Inflammatory macrophage (primary cell): ENCODE results near the gene FARP1.

Experiments used
- DNase-seq, 2 donors: peaks; one replicate each; pipeline ENCODE4 v3.0.0-alpha.2; 2020 to 2022
- total RNA-seq, 18 experiments: gene quantifications; one replicate each; lab custom pipeline; 2026; ENCODE audit warnings: mixed read lengths in 6 of 18, inconsistent platforms in 2 of 18; lab: John Stamatoyannopoulos, UW

Gene FARP1, protein sequence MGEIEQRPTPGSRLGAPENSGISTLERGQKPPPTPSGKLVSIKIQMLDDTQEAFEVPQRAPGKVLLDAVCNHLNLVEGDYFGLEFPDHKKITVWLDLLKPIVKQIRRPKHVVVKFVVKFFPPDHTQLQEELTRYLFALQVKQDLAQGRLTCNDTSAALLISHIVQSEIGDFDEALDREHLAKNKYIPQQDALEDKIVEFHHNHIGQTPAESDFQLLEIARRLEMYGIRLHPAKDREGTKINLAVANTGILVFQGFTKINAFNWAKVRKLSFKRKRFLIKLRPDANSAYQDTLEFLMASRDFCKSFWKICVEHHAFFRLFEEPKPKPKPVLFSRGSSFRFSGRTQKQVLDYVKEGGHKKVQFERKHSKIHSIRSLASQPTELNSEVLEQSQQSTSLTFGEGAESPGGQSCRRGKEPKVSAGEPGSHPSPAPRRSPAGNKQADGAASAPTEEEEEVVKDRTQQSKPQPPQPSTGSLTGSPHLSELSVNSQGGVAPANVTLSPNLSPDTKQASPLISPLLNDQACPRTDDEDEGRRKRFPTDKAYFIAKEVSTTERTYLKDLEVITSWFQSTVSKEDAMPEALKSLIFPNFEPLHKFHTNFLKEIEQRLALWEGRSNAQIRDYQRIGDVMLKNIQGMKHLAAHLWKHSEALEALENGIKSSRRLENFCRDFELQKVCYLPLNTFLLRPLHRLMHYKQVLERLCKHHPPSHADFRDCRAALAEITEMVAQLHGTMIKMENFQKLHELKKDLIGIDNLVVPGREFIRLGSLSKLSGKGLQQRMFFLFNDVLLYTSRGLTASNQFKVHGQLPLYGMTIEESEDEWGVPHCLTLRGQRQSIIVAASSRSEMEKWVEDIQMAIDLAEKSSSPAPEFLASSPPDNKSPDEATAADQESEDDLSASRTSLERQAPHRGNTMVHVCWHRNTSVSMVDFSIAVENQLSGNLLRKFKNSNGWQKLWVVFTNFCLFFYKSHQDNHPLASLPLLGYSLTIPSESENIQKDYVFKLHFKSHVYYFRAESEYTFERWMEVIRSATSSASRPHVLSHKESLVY
- 4.1 to 44.4 (median 13.9) reads per million in 18 experiments for total RNA-seq

DNA sequence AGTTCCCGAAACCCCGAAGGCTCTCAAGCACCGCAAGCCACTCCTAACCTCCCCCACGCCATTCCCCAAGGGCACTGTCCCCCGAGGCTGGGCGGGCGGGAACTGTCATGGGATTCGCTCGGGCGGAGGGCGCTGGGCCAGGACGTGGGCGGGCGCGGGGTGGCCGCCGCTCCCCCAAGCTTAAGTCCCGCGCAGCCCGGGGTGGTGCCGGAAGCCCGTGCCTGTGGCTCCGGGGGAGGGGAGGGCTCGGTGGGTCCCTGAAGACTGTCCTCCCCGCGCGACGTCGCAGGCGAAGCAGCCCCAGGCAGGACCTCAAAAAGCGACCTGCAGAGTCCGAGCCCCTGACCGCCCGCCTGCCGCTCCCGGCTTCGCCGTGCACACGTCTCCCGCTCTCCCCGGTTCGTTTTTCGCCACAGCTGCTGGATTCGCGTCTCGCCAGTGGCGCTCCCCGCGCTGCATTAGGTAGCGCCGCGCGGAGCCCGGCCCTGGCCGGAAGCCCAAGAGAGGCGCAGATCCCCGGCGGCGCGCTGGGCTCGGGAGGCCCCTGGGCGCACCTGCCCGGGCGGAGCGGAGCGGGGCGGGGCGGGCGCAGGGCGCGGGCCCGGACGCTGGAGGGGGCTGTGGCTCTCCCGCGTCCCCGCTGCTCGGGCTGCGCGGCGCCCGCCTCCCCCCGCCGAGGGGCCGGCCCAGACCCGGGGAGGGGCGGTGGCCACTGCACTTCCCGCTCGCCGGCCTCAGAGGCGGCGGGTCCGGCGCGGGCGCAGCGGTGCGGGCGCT is at the start of gene FARP1:
TSS of gene FARP1 (plus strand) at position 715 of the 777 bp plus-strand sequence. CDS start 70,149 bp downstream, outside the sequence.
- DNase-seq = peak in 1 of 2 donors; percentile 12

- no peak for DNase-seq
Measured at GRCh38 chr13:98094678-98095266, 48.1 kb upstream of the FARP1 start.

DNA sequence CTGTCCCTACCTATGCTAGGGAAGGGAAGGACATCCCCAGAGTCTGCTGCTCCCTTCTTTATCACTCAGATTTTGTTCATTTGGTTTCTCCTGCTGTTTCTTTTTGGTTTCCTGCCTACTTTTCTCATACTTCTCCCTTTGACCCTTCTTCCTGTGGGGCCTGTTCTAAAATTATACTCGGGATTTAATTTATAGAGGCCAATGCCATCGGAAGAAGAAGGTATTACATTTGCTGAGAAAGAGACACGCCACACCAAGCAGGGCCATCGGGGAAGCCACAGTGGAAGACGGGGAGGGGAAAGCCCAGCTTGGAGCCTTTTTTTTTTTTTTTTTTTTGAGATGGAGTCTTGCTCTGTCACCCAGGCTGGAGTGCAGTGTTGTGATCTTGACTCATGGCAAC is 46.8 kb upstream of the FARP1 start:
- no peak for DNase-seq

DNA sequence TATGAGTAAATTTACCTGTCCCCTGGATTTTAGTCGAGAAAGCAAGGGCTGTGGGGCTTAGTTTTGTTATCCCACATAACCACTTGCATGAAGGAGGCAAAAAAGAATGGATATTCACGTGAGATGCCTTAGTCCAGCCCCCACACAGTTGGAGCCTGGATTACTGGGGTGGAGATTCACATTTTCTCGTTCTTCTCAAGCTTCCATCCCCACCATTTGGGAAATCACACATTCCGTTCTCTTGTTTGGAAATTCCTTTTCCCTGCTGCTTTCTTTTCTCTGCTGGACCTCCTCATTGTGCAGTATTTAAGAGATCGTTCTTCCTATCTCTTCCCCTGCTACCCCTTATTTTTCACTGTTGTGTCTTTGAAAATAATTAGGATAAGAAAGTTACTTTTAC is 45.1 kb upstream of the FARP1 start:
- no peak for DNase-seq

GRCh38 chr13:98098516-98098915 is 44.4 kb upstream of the FARP1 start:
- DNase-seq = no peak

GRCh38 chr13:98099627-98100026 is 43.3 kb upstream of the FARP1 start:
- DNase-seq = no peak

GRCh38 chr13:98100481-98100880 is 42.4 kb upstream of the FARP1 start:
- DNase-seq = no peak

DNA sequence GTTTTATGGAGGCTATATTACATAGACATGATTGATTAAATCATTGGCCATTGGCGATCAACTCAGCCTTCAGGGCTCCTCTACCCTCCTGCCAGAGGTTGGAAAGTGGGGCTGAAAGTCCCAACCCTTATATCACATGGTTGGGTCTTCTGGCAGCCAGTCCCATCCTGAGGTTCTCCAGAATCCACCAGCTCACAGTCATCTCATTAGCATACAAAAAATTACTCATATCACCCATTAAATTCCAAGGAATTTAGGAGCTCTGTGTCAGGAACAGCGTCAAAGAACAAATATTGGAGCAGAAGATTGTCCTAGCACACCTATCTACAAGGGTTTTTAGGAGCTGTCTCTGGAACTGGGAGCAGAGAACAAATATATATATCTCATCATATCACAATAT is 39.4 kb upstream of the FARP1 start:
- no peak for DNase-seq

DNA sequence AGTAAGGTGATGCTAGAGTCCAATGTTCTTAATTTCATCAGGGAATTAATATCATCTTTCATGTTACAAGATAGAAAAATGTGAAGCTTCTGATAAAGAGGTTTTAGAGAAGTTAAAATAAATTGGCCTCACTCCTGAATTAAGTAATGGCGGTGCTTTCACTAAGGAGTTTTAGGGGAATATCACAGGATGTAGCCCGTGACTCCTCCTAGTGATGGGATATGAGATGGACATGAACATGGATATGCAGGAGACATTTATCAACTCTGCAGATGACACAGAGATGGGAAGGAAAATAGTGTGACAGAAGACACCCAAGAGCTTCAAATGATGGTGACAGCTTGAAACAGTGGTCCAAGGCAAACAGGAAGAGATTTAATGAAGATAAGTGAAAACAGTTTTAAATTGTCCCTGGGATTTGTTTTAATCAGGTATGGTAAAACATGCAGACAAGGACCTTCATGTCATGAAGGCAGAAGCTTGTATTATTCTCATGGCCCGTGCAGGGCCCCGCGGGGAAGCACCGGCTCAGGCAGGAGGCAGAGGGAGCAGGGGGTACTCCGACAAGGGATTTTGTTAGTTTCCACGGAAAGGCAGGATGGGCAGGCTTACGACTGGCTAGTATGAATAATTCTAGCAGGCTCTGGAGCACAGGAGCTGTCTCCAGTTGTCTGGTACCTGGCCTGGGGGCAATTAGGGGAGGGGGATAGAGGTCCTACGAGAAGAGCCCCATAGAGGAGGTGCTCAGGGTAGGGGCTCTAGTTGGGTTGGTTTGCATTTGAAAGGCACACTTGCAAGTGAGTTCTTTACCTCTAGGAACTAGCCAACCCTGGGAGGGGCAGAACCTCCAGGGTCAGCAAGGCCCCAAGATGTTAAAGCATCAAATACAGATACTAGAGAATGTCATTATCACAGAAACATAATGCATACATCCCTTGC is 38.7 kb upstream of the FARP1 start:
- no peak for DNase-seq

GRCh38 chr13:98105929-98106336 is 37.0 kb upstream of the FARP1 start:
- DNase-seq = no peak

DNA sequence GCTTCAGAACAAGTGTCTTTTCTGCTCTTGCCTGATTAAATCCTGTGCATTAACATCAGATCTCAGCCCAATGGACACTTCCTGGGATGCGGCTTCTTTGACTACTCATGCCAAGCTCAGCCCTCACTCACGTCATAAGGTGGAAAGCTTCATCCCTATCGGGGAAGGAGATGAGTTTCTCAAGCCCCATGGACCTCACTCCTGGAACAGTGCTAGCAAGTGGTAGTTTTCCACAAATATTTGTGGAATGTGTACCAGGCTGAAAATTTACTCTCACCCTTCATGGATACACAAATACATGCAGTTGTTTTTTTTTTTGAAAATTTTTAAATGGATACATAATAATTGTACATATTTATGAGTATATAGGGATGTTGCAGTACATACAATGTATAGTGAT is 34.6 kb upstream of the FARP1 start:
- DNase-seq = no peak

GRCh38 chr13:98109226-98109853 is 33.6 kb upstream of the FARP1 start:
- DNase-seq = no peak

GRCh38 chr13:98110749-98111148 is 32.1 kb upstream of the FARP1 start:
- DNase-seq = no peak

DNA sequence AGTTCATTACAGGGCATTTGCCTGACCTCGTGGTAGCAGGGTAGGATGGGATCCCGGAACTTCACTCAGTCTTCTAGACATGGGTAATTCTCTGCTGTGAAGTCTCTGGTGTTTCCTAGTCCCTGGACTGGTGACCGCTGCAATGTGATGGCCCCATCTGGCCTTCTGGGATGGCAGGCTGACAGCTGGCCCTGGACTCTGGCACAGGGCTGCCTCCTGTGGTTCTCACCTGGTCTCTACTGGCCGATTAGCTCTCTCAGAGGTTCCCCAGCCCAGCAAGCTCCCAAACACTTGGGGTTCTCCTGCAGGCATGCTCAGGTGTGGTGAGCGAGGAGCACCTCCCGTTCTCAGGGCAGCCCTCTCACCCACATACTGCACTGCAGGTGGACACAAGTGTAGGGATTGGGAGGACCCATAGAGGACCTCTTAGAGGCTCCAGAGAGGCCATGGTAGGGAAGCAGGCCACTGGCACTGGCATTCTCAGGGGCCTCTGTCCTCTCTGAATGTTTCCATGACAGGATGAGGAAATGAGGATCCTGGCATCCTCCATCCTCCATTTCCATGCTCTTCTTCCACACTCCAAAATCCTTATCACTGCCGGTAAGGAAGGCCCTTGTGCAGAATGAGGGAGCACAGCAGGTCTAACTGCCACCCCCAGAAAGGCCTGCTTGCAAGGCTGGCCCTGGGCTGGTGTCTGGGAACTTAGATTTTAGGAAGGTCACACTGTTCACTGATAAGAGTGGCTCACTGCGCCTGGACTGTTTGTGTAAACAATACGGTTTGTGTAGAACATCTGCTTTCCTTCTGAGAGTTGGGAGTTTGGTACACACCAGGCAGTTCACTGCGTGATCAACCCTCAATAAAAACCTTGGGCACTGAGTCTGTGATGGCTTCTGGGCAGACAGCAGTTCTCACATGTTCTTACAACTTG is 31.5 kb upstream of the FARP1 start:
- no peak for DNase-seq

GRCh38 chr13:98112456-98112855 is 30.4 kb upstream of the FARP1 start:
- DNase-seq = no peak

GRCh38 chr13:98118865-98119264 is 24.0 kb upstream of the FARP1 start:
- DNase-seq = no peak

GRCh38 chr13:98123176-98123575 is 19.7 kb upstream of the FARP1 start:
- DNase-seq = no peak

GRCh38 chr13:98129059-98129746 is 13.7 kb upstream of the FARP1 start:
- DNase-seq = no peak

DNA sequence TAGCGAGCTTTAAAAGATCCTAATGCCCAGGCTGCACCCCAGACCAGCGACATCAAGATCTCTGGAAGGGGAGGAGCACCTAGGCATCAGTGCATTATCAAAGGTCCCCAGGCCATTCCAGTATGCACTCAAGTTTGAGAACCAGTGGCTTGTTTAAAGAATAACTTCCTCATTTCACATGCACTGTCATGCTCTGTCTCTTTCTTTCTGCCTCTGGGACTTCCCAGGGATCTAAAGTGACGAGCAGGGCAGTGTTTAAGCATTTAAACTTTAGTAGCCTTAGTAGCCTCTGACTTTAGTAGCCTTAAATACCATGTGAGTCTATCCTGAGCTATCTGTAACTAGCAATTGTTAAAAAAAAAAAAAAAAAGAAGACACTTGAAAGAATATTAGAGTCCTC is 8.9 kb upstream of the FARP1 start:
- no peak for DNase-seq
